Measurements from ENCODE around the gene LRIG2. TPM values are rescaled to one million over a fixed set of nuclear protein-coding genes. Genes with fewer than 3 reads are reported as not detected.

The LRIG2 gene
- total and polyA plus RNA-seq, 2 of the 13 experiments (the other 11 are each of a cell fraction or from before 2014, with no cell fraction given), result 8.1 to 12.2 TPM

DNA sequence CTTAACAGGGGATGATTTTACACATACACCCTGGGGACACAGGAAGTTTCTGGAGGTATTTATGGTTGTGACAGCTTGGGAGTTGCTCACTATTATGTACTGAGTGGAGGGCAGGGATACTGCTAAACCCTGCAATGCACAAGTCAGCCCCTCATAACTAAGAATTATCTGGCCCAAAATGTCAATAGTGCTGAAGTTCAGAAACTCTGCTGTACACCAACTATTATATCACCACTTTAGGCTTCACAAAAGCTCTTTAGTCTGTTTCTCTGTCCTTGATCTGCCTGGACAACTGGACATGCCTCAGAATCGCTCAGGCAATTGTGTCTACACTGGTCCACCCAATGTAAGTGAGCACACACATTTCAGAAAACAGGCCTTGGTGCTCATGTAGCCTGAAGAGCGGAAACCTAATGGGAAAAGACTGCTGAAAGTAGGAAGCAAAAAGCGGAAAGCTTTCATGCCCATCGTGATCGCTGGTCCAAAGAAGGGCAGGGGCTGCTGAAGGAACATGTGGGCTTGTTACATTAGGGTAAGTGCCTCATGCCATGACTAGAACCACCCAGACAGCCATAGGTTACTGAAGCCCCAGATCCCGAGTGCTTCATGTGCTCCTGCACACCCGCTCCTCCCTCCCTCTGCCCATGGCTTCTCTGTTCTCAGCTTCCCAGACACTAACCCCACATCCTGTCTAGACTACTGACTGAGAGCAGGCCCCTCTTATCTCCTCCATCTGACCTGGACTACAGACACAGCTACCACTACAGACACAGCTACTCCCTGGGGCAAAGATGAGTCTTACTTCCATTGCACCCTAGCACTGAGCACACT, 73.5 kb downstream of the LRIG2 start (continued):
- peak; percentile 55; the same call in 1 of the 2 replicates for TF ChIP-seq ZNF7 (CRISPR knock-in tag; IDR thresholded peaks at IDR 0.05)
- TF ChIP-seq CREM (IDR thresholded peaks at IDR 0.05), result peak; percentile 14; the same call in 1 of the 2 replicates
- no peak for TF ChIP-seq CREM (CRISPR knock-in tag; IDR thresholded peaks at IDR 0.05)
- no peak for TF ChIP-seq HNRNPK (IDR thresholded peaks at IDR 0.05; ENCODE audit: low read depth, low read length, poor library complexity, severe bottlenecking)
- TF ChIP-seq CHD2 (IDR thresholded peaks at IDR 0.05; ENCODE audit: low read depth, low read length), result no peak
- TF ChIP-seq MBNL3 (CRISPR knock-in tag; conservative IDR thresholded peaks at IDR 0.05), result no peak
- TF ChIP-seq, protein P1, sequence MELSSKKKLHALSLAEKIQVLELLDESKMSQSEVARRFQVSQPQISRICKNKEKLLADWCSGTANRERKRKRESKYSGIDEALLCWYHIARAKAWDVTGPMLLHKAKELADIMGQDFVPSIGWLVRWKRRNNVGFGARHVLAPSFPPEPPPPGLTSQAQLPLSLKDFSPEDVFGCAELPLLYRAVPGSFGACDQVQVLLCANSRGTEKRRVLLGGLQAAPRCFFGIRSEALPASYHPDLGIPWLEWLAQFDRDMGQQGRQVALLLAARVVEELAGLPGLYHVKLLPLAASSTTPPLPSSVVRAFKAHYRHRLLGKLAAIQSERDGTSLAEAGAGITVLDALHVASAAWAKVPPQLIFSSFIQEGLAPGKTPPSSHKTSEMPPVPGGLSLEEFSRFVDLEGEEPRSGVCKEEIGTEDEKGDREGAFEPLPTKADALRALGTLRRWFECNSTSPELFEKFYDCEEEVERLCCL (CRISPR knock-in tag; IDR thresholded peaks at IDR 0.05; ENCODE audit: borderline replicate concordance), result no peak

DNA sequence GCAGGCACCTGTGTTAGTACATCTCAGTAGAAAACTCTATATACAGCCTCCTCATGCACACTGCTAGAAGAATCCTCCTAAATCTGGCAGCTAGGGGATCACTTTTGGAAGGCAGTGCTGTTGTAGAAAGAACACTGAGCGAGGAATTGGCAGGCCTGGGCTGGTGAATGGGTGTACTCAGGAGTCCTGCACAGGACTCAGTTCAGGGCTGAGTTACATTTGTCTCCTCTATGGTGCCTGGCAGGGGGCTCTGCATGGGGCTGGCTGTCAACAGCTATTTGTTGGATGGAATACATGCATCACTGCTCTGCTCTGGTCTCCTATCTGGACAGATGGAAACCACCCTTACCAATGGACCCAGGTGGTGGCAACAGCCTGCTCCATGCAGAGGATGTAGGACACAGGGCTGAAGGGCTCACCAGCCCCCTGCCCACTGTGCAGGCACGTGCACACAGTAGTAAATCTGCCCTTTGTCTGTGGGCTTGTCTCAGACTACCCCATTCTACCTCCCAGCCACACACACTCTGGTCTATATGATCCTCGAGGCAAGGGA, 74.2 kb downstream of the LRIG2 start:
- Histone ChIP-seq H2AFZ (ENCODE audit: low read length) (no peak overlapping the region), H3K4me1 (ENCODE audit: insufficient read depth, low read length) (peaks cover 39% of the 10 kb centered on the region)
- CTCF ChIA-PET (ENCODE audit: low intra/inter-chr PET ratio, low total read pairs), result no interaction called here
- TF ChIP-seq HDAC1 (CRISPR knock-in tag; IDR thresholded peaks at IDR 0.05) (no peak), ZNF792 (CRISPR knock-in tag; IDR thresholded peaks at IDR 0.05) (no peak), GATA4 (IDR thresholded peaks at IDR 0.05; ENCODE audit: borderline replicate concordance, low read depth) (0 out of 2 replicates have a peak, but pooled peaks have one; percentile 2), ZNF615 (CRISPR knock-in tag; IDR thresholded peaks at IDR 0.05; ENCODE audit: borderline replicate concordance) (no peak), SMAD1 (CRISPR knock-in tag; IDR thresholded peaks at IDR 0.05; ENCODE audit: borderline replicate concordance, low read depth) (no peak)
- TF ChIP-seq, protein P2, sequence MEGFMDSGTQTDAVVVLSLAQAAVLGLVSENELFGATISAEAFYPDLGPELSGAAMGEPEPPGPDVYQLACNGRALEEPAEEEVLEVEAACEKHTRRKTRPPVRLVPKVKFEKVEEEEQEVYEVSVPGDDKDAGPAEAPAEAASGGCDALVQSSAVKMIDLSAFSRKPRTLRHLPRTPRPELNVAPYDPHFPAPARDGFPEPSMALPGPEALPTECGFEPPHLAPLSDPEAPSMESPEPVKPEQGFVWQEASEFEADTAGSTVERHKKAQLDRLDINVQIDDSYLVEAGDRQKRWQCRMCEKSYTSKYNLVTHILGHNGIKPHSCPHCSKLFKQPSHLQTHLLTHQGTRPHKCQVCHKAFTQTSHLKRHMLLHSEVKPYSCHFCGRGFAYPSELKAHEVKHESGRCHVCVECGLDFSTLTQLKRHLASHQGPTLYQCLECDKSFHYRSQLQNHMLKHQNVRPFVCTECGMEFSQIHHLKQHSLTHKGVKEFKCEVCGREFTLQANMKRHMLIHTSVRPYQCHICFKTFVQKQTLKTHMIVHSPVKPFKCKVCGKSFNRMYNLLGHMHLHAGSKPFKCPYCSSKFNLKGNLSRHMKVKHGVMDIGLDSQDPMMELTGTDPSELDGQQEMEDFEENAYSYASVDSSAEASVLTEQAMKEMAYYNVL (CRISPR knock-in tag; IDR thresholded peaks at IDR 0.05; ENCODE audit: borderline replicate concordance), result 0 out of 2 replicates have a peak, but pooled peaks have one; percentile 8
- TF ChIP-seq, protein P3, sequence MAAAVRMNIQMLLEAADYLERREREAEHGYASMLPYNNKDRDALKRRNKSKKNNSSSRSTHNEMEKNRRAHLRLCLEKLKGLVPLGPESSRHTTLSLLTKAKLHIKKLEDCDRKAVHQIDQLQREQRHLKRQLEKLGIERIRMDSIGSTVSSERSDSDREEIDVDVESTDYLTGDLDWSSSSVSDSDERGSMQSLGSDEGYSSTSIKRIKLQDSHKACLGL (CRISPR knock-in tag; IDR thresholded peaks at IDR 0.05), result peak; percentile 52; the same call in 1 of the 2 replicates
- TF ChIP-seq, protein P4, sequence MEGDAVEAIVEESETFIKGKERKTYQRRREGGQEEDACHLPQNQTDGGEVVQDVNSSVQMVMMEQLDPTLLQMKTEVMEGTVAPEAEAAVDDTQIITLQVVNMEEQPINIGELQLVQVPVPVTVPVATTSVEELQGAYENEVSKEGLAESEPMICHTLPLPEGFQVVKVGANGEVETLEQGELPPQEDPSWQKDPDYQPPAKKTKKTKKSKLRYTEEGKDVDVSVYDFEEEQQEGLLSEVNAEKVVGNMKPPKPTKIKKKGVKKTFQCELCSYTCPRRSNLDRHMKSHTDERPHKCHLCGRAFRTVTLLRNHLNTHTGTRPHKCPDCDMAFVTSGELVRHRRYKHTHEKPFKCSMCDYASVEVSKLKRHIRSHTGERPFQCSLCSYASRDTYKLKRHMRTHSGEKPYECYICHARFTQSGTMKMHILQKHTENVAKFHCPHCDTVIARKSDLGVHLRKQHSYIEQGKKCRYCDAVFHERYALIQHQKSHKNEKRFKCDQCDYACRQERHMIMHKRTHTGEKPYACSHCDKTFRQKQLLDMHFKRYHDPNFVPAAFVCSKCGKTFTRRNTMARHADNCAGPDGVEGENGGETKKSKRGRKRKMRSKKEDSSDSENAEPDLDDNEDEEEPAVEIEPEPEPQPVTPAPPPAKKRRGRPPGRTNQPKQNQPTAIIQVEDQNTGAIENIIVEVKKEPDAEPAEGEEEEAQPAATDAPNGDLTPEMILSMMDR (CRISPR knock-in tag; IDR thresholded peaks at IDR 0.05), result no peak

More for the DNA sequence above, 74.2 kb downstream of the LRIG2 start:
- DNase-seq (ENCODE audit: low spot score) (no peak), ATAC-seq (peak; percentile 44; the same call in 2 of the 3 replicates), FAIRE-seq (no peak)
- WGBS (ENCODE audit: low lambda C conversion rate), result 75% methylated on average over 1 of the region's 3 CpGs
- POLR2A ChIA-PET, result interaction anchor here (1.2 to 1.6 kb wide), 2 partner anchors 246 to 612 kb away, joined by 3 read pairs; partner anchors contain the start of gene PHTF1
- H3K4me2 ChIP-seq (ENCODE audit: low read depth, low read length), result peak overlapping the region; percentile 95
- no TSS peak for BruUV-seq (replicated peaks)
- intact Hi-C loops (cut with micrococcal nuclease; ENCODE audit: unreplicated experiment) (loop anchor here (2.0 to 5.0 kb wide), 2 partner anchors 70 to 242 kb away; no protein-coding TSS in a partner anchor), in situ Hi-C loops (cut with HindIII; ENCODE audit: extremely low pct_ligation_motif_present, low pct_unique_long_range_greater_than_20kb) (loop anchor here (10.0 kb wide), 1 partner anchor 248 kb away; the partner anchor contains the start of gene MAGI3)
- peak overlapping the region; percentile 81 for H3K27ac ChIP-seq (ENCODE audit: extremely low read length, insufficient read depth, low read length)
- peak overlapping the region; percentile 33 to 64 (median 44); a peak in 4 of 6 replicates for H3K4me3 ChIP-seq (replicated peaks in 1 of 3; ENCODE audit: insufficient read depth in 1 of 3, low read depth in 2 of 3, low read length in 3 of 3)
- no peaks in the 10 kb centered on the region for H3K36me3 ChIP-seq (replicated peaks in 1 of 2; ENCODE audit: control insufficient read depth in 1 of 2, insufficient read depth in 2 of 2, low read length in 2 of 2)
- H3K9me3 ChIP-seq (ENCODE audit: low read length), result no peaks in the 10 kb centered on the region
- no peaks in the 10 kb centered on the region for H3K79me2 ChIP-seq (ENCODE audit: insufficient read depth, low read length)
- no peaks in the 10 kb centered on the region for H4K20me1 ChIP-seq (ENCODE audit: insufficient read depth, low read length)
- H3K27me3 ChIP-seq (ENCODE audit: control insufficient read depth in 1 of 2, insufficient read depth in 2 of 2, low read length in 2 of 2), result no peaks in the 10 kb centered on the region
- peak overlapping the region; percentile 67 for H3K9ac ChIP-seq (ENCODE audit: insufficient read depth, low read depth, low read length)

Data from HepG2 (cell line).